ENCODE data around the gene DCC.

Gene DCC

GRCh38 chr18:52426462-52426861 lies 86.5 kb downstream of the DCC start:
- no peaks in the 10 kb centered on the region for H3K4me1 ChIP-seq (ENCODE audit: insufficient read depth, low read length)
- no peaks in the 10 kb centered on the region for H3K27me3 ChIP-seq (ENCODE audit: insufficient read depth, low read length)
- WGBS: 100% methylated on average over 1 of the region's 1 CpG
- no peak overlapping the region for H3K9ac ChIP-seq (ENCODE audit: low read depth, low read length)
- no peaks in the 10 kb centered on the region for H3K9me3 ChIP-seq (ENCODE audit: insufficient read depth, low read depth, low read length)
- no peaks in the 10 kb centered on the region for H3K36me3 ChIP-seq (ENCODE audit: insufficient read depth, low read length)
- H3K27ac ChIP-seq (ENCODE audit: low read depth, low read length): no peak overlapping the region
- no peak overlapping the region for H3K4me3 ChIP-seq (ENCODE audit: low read length)

- Histone ChIP-seq H3K36me3 (ENCODE audit: insufficient read depth, low read length) (no peaks in the 10 kb centered on the region), H3K27ac (ENCODE audit: low read depth, low read length) (no peak overlapping the region), H3K4me1 (ENCODE audit: insufficient read depth, low read length) (no peaks in the 10 kb centered on the region), H3K27me3 (ENCODE audit: insufficient read depth, low read length) (no peaks in the 10 kb centered on the region), H3K9me3 (ENCODE audit: insufficient read depth, low read depth, low read length) (no peaks in the 10 kb centered on the region), H3K9ac (ENCODE audit: low read depth, low read length) (no peak overlapping the region), H3K4me3 (ENCODE audit: low read length) (no peak overlapping the region)
- WGBS: 96% methylated on average over 4 of the region's 4 CpGs
Observed at GRCh38 chr18:52427521-52428175, 87.7 kb downstream of the DCC start.

- no peak overlapping the region for H3K27ac ChIP-seq (ENCODE audit: low read depth, low read length)
- WGBS: 91% methylated on average over 5 of the region's 5 CpGs
Observed at GRCh38 chr18:52431683-52432082, 91.7 kb downstream of the DCC start.

GRCh38 chr18:52433797-52434196 lies 93.8 kb downstream of the DCC start:
- Histone ChIP-seq H3K4me3 (ENCODE audit: low read length) (no peak overlapping the region), H3K36me3 (ENCODE audit: insufficient read depth, low read length) (no peaks in the 10 kb centered on the region), H3K27ac (ENCODE audit: low read depth, low read length) (no peak overlapping the region), H3K9me3 (ENCODE audit: insufficient read depth, low read depth, low read length) (no peaks in the 10 kb centered on the region), H3K27me3 (ENCODE audit: insufficient read depth, low read length) (no peaks in the 10 kb centered on the region), H3K9ac (ENCODE audit: low read depth, low read length) (no peak overlapping the region), H3K4me1 (ENCODE audit: insufficient read depth, low read length) (no peaks in the 10 kb centered on the region)

More at GRCh38 chr18:52431683-52432082, 91.7 kb downstream of the DCC start:
- H3K9me3 ChIP-seq (ENCODE audit: insufficient read depth, low read depth, low read length): no peaks in the 10 kb centered on the region
- H3K4me1 ChIP-seq (ENCODE audit: insufficient read depth, low read length): no peaks in the 10 kb centered on the region
- no peaks in the 10 kb centered on the region for H3K27me3 ChIP-seq (ENCODE audit: insufficient read depth, low read length)
- H3K9ac ChIP-seq (ENCODE audit: low read depth, low read length): no peak overlapping the region
- H3K4me3 ChIP-seq (ENCODE audit: low read length): no peak overlapping the region
- H3K36me3 ChIP-seq (ENCODE audit: insufficient read depth, low read length): no peaks in the 10 kb centered on the region

GRCh38 chr18:52435301-52435700 lies 95.3 kb downstream of the DCC start:
- no peak overlapping the region for H3K4me3 ChIP-seq (ENCODE audit: low read length)
- WGBS: 94% methylated on average over 6 of the region's 7 CpGs
- no peak overlapping the region for H3K9ac ChIP-seq (ENCODE audit: low read depth, low read length)
- no peaks in the 10 kb centered on the region for H3K27me3 ChIP-seq (ENCODE audit: insufficient read depth, low read length)
- no peaks in the 10 kb centered on the region for H3K36me3 ChIP-seq (ENCODE audit: insufficient read depth, low read length)
- no peaks in the 10 kb centered on the region for H3K9me3 ChIP-seq (ENCODE audit: insufficient read depth, low read depth, low read length)
- H3K27ac ChIP-seq (ENCODE audit: low read depth, low read length): no peak overlapping the region
- H3K4me1 ChIP-seq (ENCODE audit: insufficient read depth, low read length): no peaks in the 10 kb centered on the region

- no peaks in the 10 kb centered on the region for H3K4me1 ChIP-seq (ENCODE audit: insufficient read depth, low read length)
Observed at GRCh38 chr18:52437161-52437560, 97.2 kb downstream of the DCC start.

GRCh38 chr18:52439457-52439856 lies 99.5 kb downstream of the DCC start:
- 95% methylated on average over 2 of the region's 4 CpGs for WGBS
- Histone ChIP-seq H3K9me3 (ENCODE audit: insufficient read depth, low read depth, low read length) (no peaks in the 10 kb centered on the region), H3K36me3 (ENCODE audit: insufficient read depth, low read length) (no peaks in the 10 kb centered on the region), H3K9ac (ENCODE audit: low read depth, low read length) (no peak overlapping the region), H3K4me1 (ENCODE audit: insufficient read depth, low read length) (no peaks in the 10 kb centered on the region), H3K27me3 (ENCODE audit: insufficient read depth, low read length) (no peaks in the 10 kb centered on the region), H3K27ac (ENCODE audit: low read depth, low read length) (no peak overlapping the region), H3K4me3 (ENCODE audit: low read length) (no peak overlapping the region)

More at GRCh38 chr18:52437161-52437560, 97.2 kb downstream of the DCC start:
- no peaks in the 10 kb centered on the region for H3K27me3 ChIP-seq (ENCODE audit: insufficient read depth, low read length)
- H3K27ac ChIP-seq (ENCODE audit: low read depth, low read length): no peak overlapping the region
- no peaks in the 10 kb centered on the region for H3K36me3 ChIP-seq (ENCODE audit: insufficient read depth, low read length)
- no peak overlapping the region for H3K9ac ChIP-seq (ENCODE audit: low read depth, low read length)
- no peaks in the 10 kb centered on the region for H3K9me3 ChIP-seq (ENCODE audit: insufficient read depth, low read depth, low read length)
- H3K4me3 ChIP-seq (ENCODE audit: low read length): no peak overlapping the region

GRCh38 chr18:52441794-52442193 lies 101.8 kb downstream of the DCC start:
- no peaks in the 10 kb centered on the region for H3K9me3 ChIP-seq (ENCODE audit: insufficient read depth, low read depth, low read length)
- no peak overlapping the region for H3K9ac ChIP-seq (ENCODE audit: low read depth, low read length)
- no peaks in the 10 kb centered on the region for H3K27me3 ChIP-seq (ENCODE audit: insufficient read depth, low read length)
- H3K36me3 ChIP-seq (ENCODE audit: insufficient read depth, low read length): no peaks in the 10 kb centered on the region
- H3K4me1 ChIP-seq (ENCODE audit: insufficient read depth, low read length): no peaks in the 10 kb centered on the region; the same call in 1 of the 2 replicates
- H3K4me3 ChIP-seq (ENCODE audit: low read length): no peak overlapping the region
- no peak overlapping the region for H3K27ac ChIP-seq (ENCODE audit: low read depth, low read length)

GRCh38 chr18:52442686-52443085 lies 102.7 kb downstream of the DCC start:
- Histone ChIP-seq H3K9ac (ENCODE audit: low read depth, low read length) (no peak overlapping the region), H3K4me1 (ENCODE audit: insufficient read depth, low read length) (no peaks in the 10 kb centered on the region; the same call in 1 of the 2 replicates), H3K27ac (ENCODE audit: low read depth, low read length) (no peak overlapping the region), H3K27me3 (ENCODE audit: insufficient read depth, low read length) (no peaks in the 10 kb centered on the region), H3K9me3 (ENCODE audit: insufficient read depth, low read depth, low read length) (no peaks in the 10 kb centered on the region), H3K4me3 (ENCODE audit: low read length) (no peak overlapping the region), H3K36me3 (ENCODE audit: insufficient read depth, low read length) (no peaks in the 10 kb centered on the region)
- WGBS: 97% methylated on average over 2 of the region's 2 CpGs

- WGBS: 85% methylated on average over 4 of the region's 4 CpGs
- Histone ChIP-seq H3K4me1 (ENCODE audit: insufficient read depth, low read length) (no peaks in the 10 kb centered on the region), H3K27ac (ENCODE audit: low read depth, low read length) (no peak overlapping the region), H3K9ac (ENCODE audit: low read depth, low read length) (no peak overlapping the region), H3K4me3 (ENCODE audit: low read length) (no peak overlapping the region), H3K9me3 (ENCODE audit: insufficient read depth, low read depth, low read length) (no peaks in the 10 kb centered on the region), H3K36me3 (ENCODE audit: insufficient read depth, low read length) (no peaks in the 10 kb centered on the region), H3K27me3 (ENCODE audit: insufficient read depth, low read length) (no peaks in the 10 kb centered on the region)
Observed at GRCh38 chr18:52451256-52451655, 111.3 kb downstream of the DCC start.

- no peak overlapping the region for H3K27ac ChIP-seq (ENCODE audit: low read depth, low read length)
- no peaks in the 10 kb centered on the region for H3K27me3 ChIP-seq (ENCODE audit: insufficient read depth, low read length)
- H3K9ac ChIP-seq (ENCODE audit: low read depth, low read length): no peak overlapping the region
- H3K4me1 ChIP-seq (ENCODE audit: insufficient read depth, low read length): no peaks in the 10 kb centered on the region
- H3K36me3 ChIP-seq (ENCODE audit: insufficient read depth, low read length): no peaks in the 10 kb centered on the region
- 87% methylated on average over 1 of the region's 1 CpG for WGBS
- no peaks in the 10 kb centered on the region for H3K9me3 ChIP-seq (ENCODE audit: insufficient read depth, low read depth, low read length)
- H3K4me3 ChIP-seq (ENCODE audit: low read length): no peak overlapping the region
Observed at GRCh38 chr18:52451851-52452250, 111.9 kb downstream of the DCC start.

GRCh38 chr18:52452427-52452826 lies 112.4 kb downstream of the DCC start:
- no peaks in the 10 kb centered on the region for H3K27me3 ChIP-seq (ENCODE audit: insufficient read depth, low read length)
- no peak overlapping the region for H3K4me3 ChIP-seq (ENCODE audit: low read length)
- no peaks in the 10 kb centered on the region for H3K36me3 ChIP-seq (ENCODE audit: insufficient read depth, low read length)
- WGBS: 98% methylated on average over 4 of the region's 4 CpGs
- H3K4me1 ChIP-seq (ENCODE audit: insufficient read depth, low read length): no peaks in the 10 kb centered on the region
- no peak overlapping the region for H3K9ac ChIP-seq (ENCODE audit: low read depth, low read length)
- no peak overlapping the region for H3K27ac ChIP-seq (ENCODE audit: low read depth, low read length)
- no peaks in the 10 kb centered on the region for H3K9me3 ChIP-seq (ENCODE audit: insufficient read depth, low read depth, low read length)

All from HUES64 (cell line).